ENCODE measurements around the gene ARMCX2. TPM values are rescaled to one million over a fixed set of nuclear protein-coding genes. Genes with fewer than 3 reads are reported as not detected.
A peak's percentile ranks its signal among the peaks of the same experiment; 100 is the strongest.

ARMCX2 gene
- total RNA-seq (10 to 100 TPM in 3 of 5 donors, 1 to 10 TPM in 2; 4.2 to 35.3 (median 20.4) TPM), polyA plus RNA-seq (10 to 100 TPM in 1 of 3 donors, 1 to 10 TPM in 2; 4.6 to 11.8 (median 5.1) TPM)
- long read RNA-seq, donor 1, partial matches to known transcripts: 0 of 1 reads
- long read RNA-seq, donor 1, other reads (novel, unspliced or antisense): 0 of 1 reads
- long read RNA-seq, donor 2, partial matches to known transcripts: 0 of 5 reads
- long read RNA-seq, donor 2, other reads (novel, unspliced or antisense): 0 of 5 reads
- long read RNA-seq, donor 3: 0 reads
- long read RNA-seq, donor 4: 0 reads
- long read RNA-seq, donor 5, partial matches to known transcripts: 0 of 2 reads
- long read RNA-seq, donor 5, other reads (novel, unspliced or antisense): 0 of 2 reads
- long read RNA-seq, donor 6, partial matches to known transcripts: 0 of 4 reads
- long read RNA-seq, donor 6, other reads (novel, unspliced or antisense): 0 of 4 reads
- long read RNA-seq, donor 7, partial matches to known transcripts: 0 of 2 reads
- long read RNA-seq, donor 7, other reads (novel, unspliced or antisense): 0 of 2 reads
- long read RNA-seq, donor 8, partial matches to known transcripts: 0 of 2 reads
- long read RNA-seq, donor 8, other reads (novel, unspliced or antisense): 0 of 2 reads
- long read RNA-seq, donor 9, partial matches to known transcripts: 0 of 2 reads
- long read RNA-seq, donor 9, other reads (novel, unspliced or antisense): 0 of 2 reads
- long read RNA-seq, donor 10, partial matches to known transcripts: 0 of 3 reads
- long read RNA-seq, donor 10, other reads (novel, unspliced or antisense): 0 of 3 reads

GRCh38 chrX:101659601-101660063 is at the start of gene ARMCX2:
ARMCX2 (minus strand) TSS chrX:101659850; CDS start chrX:101657588, 2,262 bp downstream.
- intact Hi-C loops (cut with DNase I; ENCODE audit: low total_unique reads): no loop called here
- peak; percentile 36 to 87 for DNase-seq
- TF ChIP-seq, protein P1, sequence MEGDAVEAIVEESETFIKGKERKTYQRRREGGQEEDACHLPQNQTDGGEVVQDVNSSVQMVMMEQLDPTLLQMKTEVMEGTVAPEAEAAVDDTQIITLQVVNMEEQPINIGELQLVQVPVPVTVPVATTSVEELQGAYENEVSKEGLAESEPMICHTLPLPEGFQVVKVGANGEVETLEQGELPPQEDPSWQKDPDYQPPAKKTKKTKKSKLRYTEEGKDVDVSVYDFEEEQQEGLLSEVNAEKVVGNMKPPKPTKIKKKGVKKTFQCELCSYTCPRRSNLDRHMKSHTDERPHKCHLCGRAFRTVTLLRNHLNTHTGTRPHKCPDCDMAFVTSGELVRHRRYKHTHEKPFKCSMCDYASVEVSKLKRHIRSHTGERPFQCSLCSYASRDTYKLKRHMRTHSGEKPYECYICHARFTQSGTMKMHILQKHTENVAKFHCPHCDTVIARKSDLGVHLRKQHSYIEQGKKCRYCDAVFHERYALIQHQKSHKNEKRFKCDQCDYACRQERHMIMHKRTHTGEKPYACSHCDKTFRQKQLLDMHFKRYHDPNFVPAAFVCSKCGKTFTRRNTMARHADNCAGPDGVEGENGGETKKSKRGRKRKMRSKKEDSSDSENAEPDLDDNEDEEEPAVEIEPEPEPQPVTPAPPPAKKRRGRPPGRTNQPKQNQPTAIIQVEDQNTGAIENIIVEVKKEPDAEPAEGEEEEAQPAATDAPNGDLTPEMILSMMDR (IDR thresholded peaks at IDR 0.05): no peak
- TF ChIP-seq POLR2A (IDR thresholded peaks at IDR 0.05): no peak
- TF ChIP-seq POLR2AphosphoS5 (IDR thresholded peaks at IDR 0.05): peak; percentile 56 to 89 (median 80)
- TF ChIP-seq EP300 (IDR thresholded peaks at IDR 0.05): no peak
- Histone ChIP-seq H3K27me3 (peaks cover 0 to 9% (median 0%) of the 10 kb centered on the region in 3 donors), H3K36me3 (peaks cover 0 to 13% (median 4%) of the 10 kb centered on the region in 4 donors), H3K4me3 (peak within 1 kb of the TSS; percentile 51 to 78 (median 62)), H3K4me1 (peaks cover 0 to 9% (median 2%) of the 10 kb centered on the region in 4 donors), H3K27ac (peak within 1 kb of the TSS; percentile 62 to 84 (median 75)), H3K9me3 (no peaks in the 10 kb centered on the region)
- 5 to 44% (median 8%) methylated on average over 19 to 22 of the region's 22 CpGs for WGBS, 5 donors

GRCh38 chrX:101709384-101709783 is 49.7 kb upstream of the ARMCX2 start:
- no peaks in the 10 kb centered on the region for H3K4me1 ChIP-seq
- intact Hi-C loops (cut with DNase I; ENCODE audit: low total_unique reads): no loop called here
- no peaks in the 10 kb centered on the region for H3K36me3 ChIP-seq
- no peak overlapping the region for H3K4me3 ChIP-seq
- no peak for DNase-seq
- H3K27me3 ChIP-seq: no peaks in the 10 kb centered on the region
- no peak overlapping the region for H3K27ac ChIP-seq
- no peak for TF ChIP-seq POLR2A (IDR thresholded peaks at IDR 0.05)
- TF ChIP-seq EP300 (IDR thresholded peaks at IDR 0.05): no peak
- TF ChIP-seq, protein P1 (IDR thresholded peaks at IDR 0.05): no peak
- no peak for TF ChIP-seq POLR2AphosphoS5 (IDR thresholded peaks at IDR 0.05)
- no peaks in the 10 kb centered on the region for H3K9me3 ChIP-seq
- 50 to 96% (median 84%) methylated on average over 3 of the region's 3 CpGs for WGBS, 5 donors

DNA sequence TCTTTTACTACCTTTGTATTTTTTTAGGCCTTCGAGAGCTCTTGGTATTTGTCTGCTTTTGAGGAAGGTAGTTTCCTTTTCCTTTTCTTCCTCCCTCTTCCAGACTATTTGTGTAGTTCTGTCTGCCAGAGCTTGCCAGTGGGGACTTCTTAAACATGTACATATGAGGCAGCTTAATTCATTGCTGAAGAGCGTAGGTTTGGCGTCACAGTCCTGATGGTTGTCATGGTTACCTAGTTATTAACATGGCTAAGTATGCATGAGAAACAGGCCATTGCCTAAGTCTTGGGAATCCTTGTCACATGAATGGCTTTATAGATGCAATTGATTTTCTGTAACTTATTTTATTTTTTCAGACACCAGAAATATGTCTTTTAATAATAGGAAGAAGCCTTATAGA is 48.5 kb upstream of the ARMCX2 start:
- TF ChIP-seq POLR2A (IDR thresholded peaks at IDR 0.05) (no peak), EP300 (IDR thresholded peaks at IDR 0.05) (no peak), POLR2AphosphoS5 (IDR thresholded peaks at IDR 0.05) (no peak)
- TF ChIP-seq, protein P1 (IDR thresholded peaks at IDR 0.05): no peak
- H3K27me3 ChIP-seq: no peaks in the 10 kb centered on the region
- H3K9me3 ChIP-seq: no peaks in the 10 kb centered on the region
- peak in 1 of 2 donors; percentile 5 for DNase-seq
- no peaks in the 10 kb centered on the region for H3K4me1 ChIP-seq
- intact Hi-C loops (cut with DNase I; ENCODE audit: low total_unique reads): no loop called here
- WGBS, 5 donors: 54 to 69% (median 65%) methylated on average over 3 of the region's 3 CpGs
- no peak overlapping the region for H3K4me3 ChIP-seq
- H3K36me3 ChIP-seq: no peaks in the 10 kb centered on the region
- H3K27ac ChIP-seq: no peak overlapping the region

- Histone ChIP-seq H3K4me3 (no peak overlapping the region), H3K9me3 (no peaks in the 10 kb centered on the region), H3K27ac (no peak overlapping the region), H3K4me1 (no peaks in the 10 kb centered on the region), H3K27me3 (peaks cover 0 to 8% (median 3%) of the 10 kb centered on the region in 3 donors), H3K36me3 (no peaks in the 10 kb centered on the region)
- WGBS, 5 donors: 61 to 76% (median 70%) methylated on average over 4 of the region's 4 CpGs
- TF ChIP-seq, protein P1 (IDR thresholded peaks at IDR 0.05): no peak
- TF ChIP-seq POLR2AphosphoS5 (IDR thresholded peaks at IDR 0.05) (no peak), POLR2A (IDR thresholded peaks at IDR 0.05) (no peak), EP300 (IDR thresholded peaks at IDR 0.05) (no peak)
- intact Hi-C loops (cut with DNase I; ENCODE audit: low total_unique reads): no loop called here
- DNase-seq: no peak
Observed at GRCh38 chrX:101693476-101693875, 33.8 kb upstream of the ARMCX2 start.

All from stomach (tissue), 19 donors.